Femur (tissue), 1 donor: ENCODE measurements around the gene SIX5.

Experiments used
- DNase-seq: peaks from one replicate; pipeline ENCODE4 v3.0.0-alpha.2; 2017

SIX5 gene

DNA sequence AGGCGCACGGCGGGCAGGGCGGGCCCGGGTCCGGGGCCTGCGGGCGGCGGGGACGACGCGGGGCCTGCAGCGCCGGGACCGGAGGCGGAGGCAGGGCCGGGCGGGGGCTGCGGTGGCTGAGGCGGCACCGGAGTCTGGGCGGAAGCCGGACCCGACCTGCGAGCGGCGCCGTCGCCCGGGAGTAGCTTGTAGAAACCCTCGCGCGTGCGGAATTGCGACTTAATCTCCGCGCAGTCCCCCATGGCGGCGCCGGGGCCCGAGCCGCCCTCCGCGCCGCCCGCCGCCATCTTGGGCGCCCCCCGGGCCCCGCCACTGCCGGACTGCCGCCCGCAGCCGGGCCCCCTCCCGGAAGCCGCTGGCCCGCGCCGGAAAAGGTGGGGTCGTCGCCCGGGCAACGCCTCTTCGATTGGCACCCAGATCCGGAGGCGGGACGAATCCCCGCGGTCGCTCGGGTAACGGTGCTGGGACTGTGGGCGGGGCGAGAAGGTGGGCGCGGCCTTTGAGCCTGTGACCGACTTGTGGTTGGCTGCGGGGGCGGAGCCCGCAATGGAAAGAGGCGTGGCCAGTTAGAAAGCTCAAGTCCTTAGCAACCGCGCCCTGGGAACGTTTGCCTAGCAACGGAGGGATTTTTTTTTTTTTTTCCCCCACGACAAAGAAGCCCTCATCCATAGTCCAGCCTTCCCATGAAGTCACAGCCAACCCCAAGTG is 23.6 kb upstream of the SIX5 start, which contains the start of gene DMWD:
Gene DMWD (minus strand): TSS at position 376 of the 708 bp plus-strand sequence. CDS start 89 bp downstream, at position 287.
- DNase-seq, result peak; percentile 100

DNA sequence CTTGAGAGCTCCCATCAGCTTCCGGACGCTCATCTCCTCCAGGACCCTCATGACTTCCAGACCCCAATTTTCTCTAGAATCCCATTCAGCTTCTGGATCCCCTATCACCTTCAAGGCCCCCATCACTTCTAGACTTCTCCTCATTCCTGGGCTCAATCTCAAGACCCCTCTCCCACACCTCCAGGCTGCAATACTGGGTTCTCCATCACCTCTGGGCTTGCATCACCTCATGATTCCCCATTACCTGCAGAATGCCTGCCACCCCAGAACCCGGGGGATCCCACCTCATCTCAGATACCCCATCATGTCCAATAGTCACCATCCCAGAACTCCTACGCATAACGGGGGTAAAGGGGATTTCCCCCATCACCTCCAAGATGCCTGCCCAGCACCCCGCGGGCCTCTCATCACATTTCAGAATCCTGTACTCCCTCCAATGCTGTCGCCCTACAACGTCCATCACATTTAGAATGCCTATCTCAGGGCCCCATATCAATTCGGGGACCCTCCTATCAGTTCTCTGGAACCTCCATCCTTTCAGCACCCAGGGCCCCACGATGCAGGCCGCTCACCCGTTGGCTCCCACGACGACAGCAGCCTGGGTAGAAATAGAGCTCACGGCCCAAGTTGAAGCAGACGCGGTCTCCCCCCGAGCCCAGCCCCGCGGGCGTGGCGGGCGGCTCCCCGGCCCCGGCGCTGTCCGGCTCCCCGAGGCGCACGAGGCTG is 22.9 kb upstream of the SIX5 start:
- DNase-seq, result no peak

DNA sequence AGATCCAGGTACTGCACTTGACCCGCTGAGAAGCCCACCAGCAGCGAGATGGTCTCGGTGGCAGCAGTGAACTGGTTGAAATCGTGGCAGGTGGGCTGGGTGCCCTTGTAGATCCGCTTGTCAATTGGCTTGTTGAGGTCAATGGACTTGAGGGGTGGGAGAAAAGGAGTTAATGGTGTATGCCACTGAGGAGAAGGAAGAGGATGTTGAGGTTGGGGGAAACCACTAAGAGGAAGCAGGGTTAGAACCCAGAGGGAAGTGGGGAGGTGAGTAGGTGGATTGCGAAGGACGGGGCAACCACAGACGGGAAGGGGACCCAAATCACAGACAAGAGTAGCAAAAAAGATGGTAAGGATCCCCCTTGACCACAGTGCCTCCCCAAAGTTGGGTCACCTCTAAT is 21.9 kb upstream of the SIX5 start:
- no peak for DNase-seq

DNA sequence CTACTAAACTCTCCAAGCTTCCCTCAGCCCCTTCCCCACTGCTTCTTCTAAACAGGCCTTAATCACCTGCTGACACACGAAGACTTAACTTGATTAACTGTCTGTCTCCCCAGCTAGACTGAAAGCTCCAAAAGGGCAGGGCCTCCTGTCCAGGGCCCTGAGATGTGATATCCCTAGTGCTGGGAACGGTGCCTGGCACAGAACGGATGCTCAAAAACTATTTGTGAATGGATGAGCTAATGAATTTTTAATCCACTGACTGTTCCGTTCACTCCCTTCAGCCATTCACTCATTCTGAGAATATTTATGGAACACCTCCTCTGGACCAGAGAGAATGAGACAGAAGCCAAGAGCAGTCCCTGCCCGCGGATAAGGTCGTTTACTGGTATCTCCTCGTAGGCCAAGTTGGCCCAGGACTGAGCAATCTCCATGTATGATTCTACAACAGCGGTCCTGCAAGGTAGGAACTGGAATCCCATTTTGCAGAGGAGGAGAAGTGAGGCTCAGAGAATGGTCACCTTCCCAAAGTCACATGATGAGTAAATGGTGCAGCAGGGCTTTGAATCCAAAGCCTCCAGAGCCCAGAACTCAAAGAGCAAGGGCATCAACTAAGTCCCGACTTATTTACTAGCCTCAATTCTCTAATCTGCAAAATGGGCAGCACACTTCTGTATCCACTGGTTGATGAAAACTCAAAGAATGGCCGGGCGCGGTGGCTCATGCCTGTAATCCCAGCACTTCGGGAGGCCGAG is 20.2 kb upstream of the SIX5 start:
- DNase-seq, result no peak

DNA sequence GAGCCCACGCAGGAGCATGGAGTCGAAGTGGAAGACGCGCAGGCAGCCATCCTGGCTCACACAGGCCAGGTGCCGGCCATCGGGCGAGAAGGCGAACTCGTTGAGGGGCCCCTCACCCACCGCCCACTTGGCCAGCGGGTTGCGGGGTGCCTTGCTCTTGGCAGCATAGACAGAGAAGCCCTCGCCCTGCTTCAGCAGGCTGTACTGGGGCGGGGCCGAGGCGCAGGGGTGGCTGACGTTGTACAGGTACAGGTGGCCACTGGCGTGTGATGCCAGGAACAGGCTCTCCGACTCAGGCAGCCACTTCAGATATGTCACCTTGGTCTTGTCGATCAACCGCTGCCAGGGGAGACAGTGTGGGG is 17.5 kb upstream of the SIX5 start:
- no peak for DNase-seq

DNA sequence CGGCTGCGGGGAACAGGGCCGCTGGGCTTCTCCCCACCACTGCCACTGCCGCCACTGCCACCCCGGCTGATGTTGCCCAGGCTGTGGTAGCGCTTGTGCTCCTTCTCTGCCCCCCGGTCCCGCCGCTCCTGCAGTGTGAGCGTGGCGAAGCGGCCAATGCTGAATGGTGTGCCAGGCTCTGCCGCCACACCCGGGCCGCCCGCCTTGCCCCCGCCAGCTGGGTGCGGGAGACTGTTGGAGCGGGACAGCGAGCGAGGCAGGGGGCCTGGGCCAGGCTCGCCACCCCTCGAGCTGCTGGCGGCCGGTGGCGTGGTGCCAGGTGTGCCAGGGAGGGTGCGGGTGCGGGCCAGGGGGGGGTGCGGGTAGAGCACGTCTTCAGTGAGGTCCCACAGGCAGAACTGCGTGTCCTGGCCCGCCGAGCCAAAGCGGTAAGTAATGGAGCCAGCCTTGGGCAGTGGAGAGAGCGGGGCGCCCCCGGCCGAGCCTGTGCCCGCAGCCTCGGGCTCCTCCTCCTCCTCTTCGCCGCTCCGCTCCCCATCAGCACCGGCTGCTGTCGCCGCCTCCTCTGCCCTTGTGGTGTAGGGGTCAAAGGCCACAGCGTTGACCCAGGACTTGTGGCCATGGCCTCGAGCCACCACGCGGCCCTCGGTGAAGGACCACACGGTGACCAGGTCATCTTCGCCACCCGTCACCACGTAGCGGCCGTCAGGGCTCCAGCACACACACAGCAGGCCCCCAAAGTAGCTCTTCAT is 16.9 kb upstream of the SIX5 start:
- peak; percentile 28 for DNase-seq

DNA sequence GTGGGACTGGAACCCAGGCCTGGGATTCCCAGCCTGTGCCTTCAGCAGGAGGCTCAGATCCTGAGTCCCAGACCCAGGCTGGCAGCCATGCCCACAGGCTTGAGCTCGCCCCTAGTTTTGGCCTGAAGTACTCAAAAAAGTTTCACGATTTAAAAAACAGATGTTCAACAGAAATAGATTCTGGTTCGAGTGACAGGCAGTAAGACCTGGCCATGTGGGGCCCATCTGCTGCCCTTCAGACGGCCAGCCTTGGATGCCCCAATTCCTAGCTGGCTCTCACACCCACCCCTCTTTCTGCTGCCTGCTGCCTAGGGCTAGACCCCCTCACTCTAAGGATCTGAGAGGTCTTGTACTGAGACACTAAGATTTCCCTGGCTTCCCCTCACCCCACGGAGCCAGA is 16.0 kb upstream of the SIX5 start:
- DNase-seq, result peak; percentile 22

DNA sequence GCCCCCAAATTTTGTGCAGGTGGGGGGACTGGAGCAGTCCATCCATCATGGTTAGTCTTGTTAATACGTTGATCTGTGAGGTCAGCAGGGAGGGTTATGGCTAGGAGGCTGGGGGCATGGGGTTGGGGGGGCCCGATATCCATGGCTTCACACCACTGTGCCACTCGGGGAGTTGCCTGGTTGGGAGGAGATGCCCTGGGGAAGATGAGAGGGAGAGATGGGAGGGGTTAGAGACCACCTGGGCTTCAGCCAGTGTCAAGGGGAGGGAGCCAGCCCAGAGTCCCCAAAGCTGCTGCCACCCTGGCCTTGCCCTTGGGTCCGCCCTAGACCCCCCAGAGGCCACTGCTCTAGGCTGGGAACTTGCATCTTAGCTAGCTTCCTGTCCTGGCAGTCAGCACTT is 15.0 kb upstream of the SIX5 start:
- DNase-seq, result no peak

DNA sequence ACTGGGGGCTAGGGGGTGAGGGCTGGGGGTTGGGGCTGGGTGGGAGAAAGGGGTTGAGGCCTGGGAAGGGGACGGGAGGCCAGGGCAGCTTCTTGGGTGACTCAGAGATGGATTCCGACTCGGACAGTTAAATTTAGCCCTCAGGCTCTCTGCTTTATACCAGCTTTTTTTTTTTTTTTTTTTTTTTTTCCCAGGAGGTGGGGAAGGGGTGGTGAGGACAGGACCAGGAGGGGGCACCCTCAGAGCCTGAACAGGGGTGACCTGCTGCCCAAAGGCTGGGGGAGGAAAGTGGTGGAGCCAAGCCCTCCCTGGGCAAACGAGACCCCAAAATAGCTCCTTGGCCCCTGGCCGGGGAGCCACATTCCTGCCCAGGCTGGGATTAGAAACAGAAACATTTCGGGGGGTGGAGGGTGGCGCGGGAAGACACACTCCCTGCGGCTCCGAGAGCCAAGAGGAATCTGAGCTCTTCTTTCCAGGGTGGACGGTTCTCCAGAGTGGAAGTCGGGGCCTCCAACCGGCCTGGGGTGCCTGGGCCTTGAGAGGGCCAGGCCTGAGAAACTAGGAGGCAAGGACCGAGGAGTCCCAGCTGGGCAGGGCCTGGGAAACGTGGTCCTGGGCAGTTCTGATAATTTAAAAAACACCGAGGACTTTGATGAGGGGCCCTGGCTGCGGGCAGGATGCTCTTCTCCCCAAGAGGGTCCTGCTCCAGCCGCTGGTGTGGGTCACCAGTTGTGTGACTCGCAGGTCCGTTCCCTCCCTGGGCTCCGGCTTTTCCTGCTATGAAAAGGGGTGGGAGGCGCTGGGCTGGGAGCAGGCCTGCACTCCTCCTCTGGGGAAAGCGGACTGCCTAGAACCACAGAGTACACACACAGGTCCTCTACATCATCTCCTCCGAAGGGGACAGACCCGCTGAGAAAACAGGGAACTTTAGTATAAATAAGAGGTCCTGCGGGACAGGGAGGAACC is 14.1 kb upstream of the SIX5 start:
- DNase-seq, result peak; percentile 84

DNA sequence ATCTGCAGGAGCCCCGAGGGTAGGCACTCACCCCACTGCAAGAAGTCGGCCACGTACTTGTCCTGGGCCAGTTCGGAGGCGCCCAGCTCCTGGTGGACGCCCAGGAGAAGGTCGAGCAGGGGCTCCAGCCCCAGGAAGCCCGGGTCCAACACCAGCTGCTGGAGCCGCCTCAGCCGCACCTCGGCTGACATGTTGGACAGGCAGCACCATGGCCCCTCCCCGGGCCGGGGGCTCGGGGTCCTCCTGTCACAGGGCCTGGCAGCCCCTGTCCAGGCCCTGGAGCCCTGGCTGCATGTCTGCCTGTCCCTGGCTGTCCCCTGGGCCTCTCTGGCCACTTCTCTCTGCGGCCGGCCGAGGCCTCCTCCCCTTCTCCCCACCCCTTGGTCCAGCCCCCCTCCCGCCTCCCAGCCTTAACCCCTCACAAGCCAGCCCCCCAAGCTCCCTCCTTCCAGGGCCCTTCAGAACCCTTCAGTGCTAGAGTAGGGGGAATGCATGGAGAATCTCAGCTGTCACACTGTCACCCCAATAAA is 13.2 kb upstream of the SIX5 start, which contains the start of gene DMPK:
Gene DMPK (minus strand): TSS at position 329 of the 530 bp plus-strand sequence. CDS start 138 bp downstream, at position 191.
- DNase-seq, result peak; percentile 74

DNA sequence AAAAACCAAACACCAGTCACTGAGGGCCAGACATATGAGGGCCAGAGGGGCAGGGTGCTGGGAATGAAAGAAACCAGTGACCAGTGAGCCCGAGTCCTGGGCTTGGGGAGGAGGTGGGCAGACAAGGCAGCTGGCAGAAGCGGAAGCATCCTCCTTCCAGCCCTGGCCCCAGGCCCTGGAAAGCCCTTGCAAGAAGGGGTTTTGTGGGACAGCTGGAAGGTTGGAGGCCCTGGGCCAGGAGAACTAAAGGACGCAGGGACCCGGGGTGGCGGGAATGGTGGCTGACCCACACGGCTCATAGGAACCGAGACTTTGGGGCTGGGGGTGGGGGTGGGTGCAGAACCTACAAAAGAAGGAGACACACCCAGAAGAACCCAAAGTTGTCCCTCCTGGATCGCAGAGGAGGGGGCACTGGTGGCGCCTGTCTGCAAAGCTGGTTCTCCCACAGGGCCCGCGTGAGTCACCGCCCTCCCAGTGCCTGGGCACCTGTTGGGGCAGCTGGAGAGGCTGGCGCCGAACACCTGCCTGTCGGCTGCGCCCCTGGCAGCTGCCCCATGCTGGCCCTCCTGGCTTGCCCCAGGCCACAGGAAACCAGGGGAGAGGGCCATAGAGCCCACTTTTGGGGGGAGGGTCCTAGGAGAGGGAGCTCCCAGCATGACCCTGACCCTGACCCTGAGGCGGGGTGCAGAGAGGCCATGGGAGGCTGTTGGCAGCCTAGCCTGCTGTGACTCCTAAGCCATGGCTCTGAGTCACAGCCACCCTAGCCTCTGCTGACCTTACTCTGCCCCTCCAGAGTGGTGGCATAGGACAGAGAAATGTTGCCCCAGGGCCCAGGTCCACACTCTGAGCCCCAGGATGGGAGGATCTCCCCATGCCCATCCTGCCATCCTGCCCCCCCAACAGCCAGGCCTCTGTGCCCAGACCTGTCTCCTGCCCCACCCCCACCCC is 12.4 kb upstream of the SIX5 start:
- peak; percentile 75 for DNase-seq

DNA sequence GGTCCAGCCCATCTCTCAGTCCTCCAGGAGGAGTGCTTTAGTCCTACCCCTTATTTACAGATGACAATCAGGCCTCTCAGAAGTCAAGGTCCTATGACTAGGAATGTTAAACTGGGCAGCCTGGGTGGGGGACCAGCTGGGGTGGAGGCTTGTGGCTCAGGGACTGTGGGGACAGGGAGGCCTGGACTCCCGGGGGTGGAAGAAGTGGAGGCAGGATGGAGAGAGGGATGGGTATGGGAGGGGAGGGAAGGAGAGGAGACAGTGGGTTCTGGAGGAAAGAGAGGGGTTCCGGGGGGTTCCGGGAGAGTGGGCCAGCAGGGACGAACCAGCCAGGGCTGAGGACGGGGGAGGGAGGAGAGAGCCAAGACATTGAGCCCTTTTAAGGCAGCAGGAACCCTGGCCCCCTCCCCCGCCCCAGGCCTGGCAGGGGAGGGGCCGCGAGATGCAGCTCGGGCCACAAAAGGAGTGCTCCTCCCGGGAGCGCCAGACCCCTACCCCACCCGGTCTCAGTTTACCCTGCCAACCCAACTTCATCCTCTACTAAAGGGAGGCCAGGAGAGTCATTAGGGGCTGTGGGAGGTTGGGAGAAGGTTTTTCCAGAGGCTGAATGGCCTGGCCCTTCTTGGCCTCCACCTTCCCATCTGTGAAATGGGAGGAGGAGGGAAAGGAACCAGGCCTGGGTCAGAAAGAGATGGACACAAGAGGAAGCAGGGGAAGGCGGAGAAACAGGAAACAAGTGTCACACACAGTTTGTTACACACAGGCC is 11.6 kb upstream of the SIX5 start:
- no peak for DNase-seq

DNA sequence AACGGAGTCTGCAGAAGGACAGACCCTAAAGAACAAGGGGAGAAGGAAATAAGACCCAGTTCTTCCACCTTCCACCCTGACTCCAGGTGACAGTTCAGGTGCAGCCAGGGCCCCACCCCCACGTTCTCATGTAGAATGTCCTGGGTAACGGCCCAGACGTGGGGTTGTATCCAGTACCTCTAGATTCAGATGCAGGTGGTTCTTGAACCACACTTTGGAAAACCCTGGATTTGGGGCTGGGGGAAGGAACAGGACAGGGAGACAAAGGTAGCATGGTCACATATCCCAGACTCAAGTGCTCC is 11.0 kb upstream of the SIX5 start:
- no peak for DNase-seq

DNA sequence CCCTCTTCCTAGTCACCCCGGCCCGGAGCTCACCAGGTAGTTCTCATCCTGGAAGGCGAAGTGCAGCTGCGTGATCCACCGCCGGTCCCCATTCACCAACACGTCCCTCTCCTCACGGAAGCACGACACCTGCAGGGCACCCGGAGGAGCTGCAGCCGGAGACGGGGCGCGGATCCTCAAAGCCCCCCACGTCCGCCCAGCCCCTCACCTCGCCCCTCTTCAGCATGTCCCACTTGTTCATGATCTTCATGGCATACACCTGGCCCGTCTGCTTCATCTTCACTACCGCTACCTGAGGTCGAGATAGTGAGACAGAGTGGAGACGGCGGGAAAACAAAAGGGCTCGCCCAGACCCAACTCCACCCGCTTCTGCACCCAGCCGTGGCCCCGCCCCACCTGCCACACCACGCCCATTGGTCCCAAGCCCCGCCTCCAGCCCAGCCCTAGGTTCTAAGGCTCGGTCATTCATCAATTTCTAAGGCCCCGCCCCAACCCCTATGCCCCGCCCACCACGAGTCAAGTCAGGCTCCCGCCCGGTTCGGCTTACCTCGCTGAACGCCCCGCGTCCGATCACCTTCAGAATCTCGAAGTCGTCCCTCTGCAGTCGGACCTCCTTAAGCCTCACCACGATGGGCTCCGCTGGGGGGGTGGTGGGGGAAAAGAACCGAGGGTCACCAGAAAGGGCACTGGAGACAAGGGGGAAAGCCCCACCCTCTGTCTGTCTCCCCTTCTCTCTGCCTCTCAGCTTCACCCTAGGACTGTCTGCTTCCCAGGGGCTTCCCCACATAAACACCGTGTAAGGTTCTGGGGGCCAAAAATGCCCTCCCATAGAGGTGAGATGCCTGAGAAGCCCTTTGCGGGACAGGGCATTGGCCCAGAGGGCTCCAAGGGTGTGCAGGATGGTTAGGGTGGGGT is 10.4 kb upstream of the SIX5 start:
- peak; percentile 84 for DNase-seq

DNA sequence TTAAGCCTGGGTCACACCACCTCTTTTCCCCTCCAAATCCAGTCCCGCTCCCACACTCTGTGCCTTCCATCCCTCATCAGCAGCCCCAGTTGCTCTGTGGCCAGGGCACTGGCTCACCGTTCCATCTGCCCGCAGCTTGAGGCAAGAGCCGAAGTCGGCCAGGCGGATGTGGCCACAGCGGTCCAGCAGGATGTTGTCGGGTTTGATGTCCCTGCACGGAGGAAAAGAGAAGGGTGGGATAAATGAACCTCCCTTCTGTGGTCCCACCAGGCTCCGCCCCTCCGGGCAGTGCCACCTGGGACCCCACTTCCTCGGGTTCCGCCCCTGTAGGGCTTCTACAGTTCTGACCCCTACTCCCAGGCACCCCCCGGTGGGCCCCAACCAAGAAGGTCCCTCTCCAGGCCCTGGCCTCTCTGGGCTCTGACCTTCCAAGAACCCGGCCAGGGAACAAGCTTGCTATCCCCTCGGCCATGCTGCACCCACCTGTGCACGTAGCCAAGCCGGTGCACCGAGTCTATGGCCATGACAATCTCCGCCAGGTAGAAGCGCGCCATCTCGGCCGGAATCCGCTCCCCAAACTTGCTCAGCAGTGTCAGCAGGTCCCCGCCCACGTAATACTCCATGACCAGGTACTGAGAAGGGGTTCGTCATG is 9.1 kb upstream of the SIX5 start:
- DNase-seq, result no peak

DNA sequence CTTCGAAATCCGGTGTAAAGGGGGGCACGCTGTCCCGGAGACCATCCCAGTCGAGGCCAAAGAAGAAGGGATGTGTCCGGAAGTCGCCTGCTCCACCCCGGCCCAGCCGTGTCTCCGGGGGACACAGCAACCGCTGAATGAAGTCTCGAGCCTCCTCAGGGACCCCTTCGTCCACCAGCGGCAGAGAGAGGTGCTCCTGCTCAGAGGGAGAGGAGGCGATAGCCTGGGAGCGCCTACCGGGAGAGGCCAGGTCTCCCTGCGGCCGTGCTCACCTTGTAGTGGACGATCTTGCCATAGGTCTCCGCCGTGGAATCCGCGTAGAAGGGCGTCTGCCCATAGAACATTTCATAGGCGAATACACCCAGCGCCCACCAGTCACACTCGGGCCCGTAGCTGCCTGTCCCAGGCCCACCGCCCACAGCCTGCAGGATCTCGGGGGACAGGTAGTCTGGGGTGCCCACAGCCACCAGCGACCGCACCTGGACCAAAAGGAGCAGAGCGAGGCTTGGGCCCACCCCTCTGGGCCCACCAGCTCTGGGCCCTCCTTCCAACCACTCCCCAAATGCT is 8.4 kb upstream of the SIX5 start:
- DNase-seq, result no peak

DNA sequence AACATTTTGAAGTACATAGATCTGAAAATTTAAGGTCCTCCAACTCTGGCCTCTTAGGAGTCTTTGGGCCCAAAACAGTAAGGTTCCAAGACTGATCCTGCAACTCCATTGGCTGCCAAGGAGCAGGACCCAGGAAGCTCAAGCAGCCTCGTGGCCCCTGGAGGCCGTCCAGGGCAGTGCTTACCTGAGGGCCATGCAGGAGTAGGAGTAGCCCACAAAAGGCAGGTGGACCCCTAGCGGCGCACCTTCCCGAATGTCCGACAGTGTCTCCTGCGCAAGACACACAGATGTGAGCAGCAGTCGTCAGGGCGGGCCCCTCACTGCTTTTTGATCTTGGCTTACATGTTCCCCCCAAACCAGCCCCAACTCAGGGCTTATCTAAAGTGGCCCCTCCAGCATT is 5.7 kb upstream of the SIX5 start:
- DNase-seq, result no peak

DNA sequence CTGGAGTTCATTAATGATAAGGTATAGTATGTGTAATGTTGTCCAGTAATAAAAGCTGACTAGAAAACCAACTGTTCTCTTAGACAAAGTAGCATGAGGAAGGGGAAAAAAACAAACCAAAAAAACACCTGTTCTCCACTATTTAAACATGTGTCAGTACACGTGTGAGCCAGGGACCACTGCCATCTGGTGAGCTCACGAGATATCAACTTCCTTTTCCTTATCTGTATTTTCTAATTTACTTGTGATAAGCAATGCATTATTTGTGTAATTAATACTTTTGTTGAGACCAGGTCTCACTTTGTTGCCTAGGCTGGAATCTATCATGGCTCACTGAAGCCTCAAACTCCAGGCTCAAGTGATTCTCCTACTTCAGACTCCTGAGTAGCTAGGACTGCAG is 4.3 kb upstream of the SIX5 start:
- DNase-seq, result no peak
